Activated T-helper 1 cell treated with anti-CD3 and anti-CD28 coated beads, Interleukin-12 subunit alpha, Interleukin-12 subunit beta, Interleukin-2, Interleukin-4 antibody, amounts not matched to agents 30 ng/mL and 10 ng/mL and 1 ng/mL, durations not matched to agents 14 hours and 24 hours and 36 hours (primary cell): ENCODE measurements around the gene HDAC10. TPM values are rescaled to one million over a fixed set of nuclear protein-coding genes. Genes with fewer than 3 reads are reported as not detected.

Source experiments
- DNase-seq: peaks from one replicate; pipeline ENCODE4 v3.0.0; 2021; ENCODE audit warnings: low spot score
- H3K27ac Mint-ChIP-seq: one replicate; pipeline ENCODE4 v1.8.0; 2021; ENCODE audit warnings: mild to moderate bottlenecking, mixed read lengths
- H3K27me3 Mint-ChIP-seq: one replicate; pipeline ENCODE4 v1.8.0; 2022; ENCODE audit warnings: mild to moderate bottlenecking, moderate library complexity, mixed read lengths; ENCODE audit not compliant: insufficient read depth
- H3K36me3 Mint-ChIP-seq: one replicate; pipeline ENCODE4 v1.8.0; 2021; ENCODE audit warnings: low read depth, mixed read lengths
- H3K4me1 Mint-ChIP-seq: one replicate; pipeline ENCODE4 v1.8.0; 2021; ENCODE audit warnings: low read depth, mixed read lengths
- H3K4me3 Mint-ChIP-seq: one replicate; pipeline ENCODE4 v1.8.0; 2021; ENCODE audit warnings: mild to moderate bottlenecking, moderate library complexity, mixed read lengths
- H3K9me3 Mint-ChIP-seq: one replicate; pipeline ENCODE4 v1.8.0; 2021; ENCODE audit warnings: mixed read lengths
- intact Hi-C: fragments of 100-400 bp; cut with micrococcal nuclease; formaldehyde crosslinking; loops from one replicate; pipeline ENCODE4 v1.15.1; 2024
- total RNA-seq: library from RNA; stranded (reverse); gene quantifications from 2 replicates; pipeline ENCODE4 v1.2.3, GENCODE V29; 2022

HDAC10 gene
- total RNA-seq, 1 donor from 2014 or later: 67.4 TPM

- no peak overlapping the region for H3K27ac Mint-ChIP-seq
- no peak for DNase-seq
- no peaks in the 10 kb centered on the region for H3K27me3 Mint-ChIP-seq
- peaks cover 5% of the 10 kb centered on the region for H3K36me3 Mint-ChIP-seq
- H3K4me3 Mint-ChIP-seq: no peak overlapping the region
- peaks cover 14% of the 10 kb centered on the region for H3K4me1 Mint-ChIP-seq
- no peaks in the 10 kb centered on the region for H3K9me3 Mint-ChIP-seq
- intact Hi-C loops: no loop called here
Measured at GRCh38 chr22:50197000-50197800, 53.9 kb downstream of the HDAC10 start.

DNA sequence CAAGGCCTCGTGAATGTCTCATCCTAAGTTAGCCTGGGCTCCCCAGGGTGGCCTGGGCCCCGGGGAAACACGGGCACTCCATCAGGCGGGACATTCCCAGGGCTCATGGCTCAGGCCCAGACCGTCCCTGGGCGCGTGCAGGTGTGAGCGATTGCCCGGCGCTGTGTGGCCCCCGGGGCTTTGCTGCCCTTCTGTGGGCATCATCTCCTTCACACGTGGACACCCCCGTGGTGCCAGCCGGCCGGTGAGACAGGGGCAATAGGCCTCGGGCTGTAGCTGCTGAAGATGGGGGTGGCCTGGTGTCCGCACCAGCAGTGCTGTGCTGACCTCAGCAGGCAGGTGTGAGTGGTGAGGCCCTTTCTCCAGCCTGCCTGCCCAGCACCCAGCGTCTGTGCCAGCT lies 54.8 kb downstream of the HDAC10 start:
- H3K9me3 Mint-ChIP-seq: no peaks in the 10 kb centered on the region
- no peak for DNase-seq
- intact Hi-C loops: no loop called here
- no peak overlapping the region for H3K4me3 Mint-ChIP-seq
- no peaks in the 10 kb centered on the region for H3K27me3 Mint-ChIP-seq
- H3K4me1 Mint-ChIP-seq: peaks cover 19% of the 10 kb centered on the region
- no peak overlapping the region for H3K27ac Mint-ChIP-seq
- H3K36me3 Mint-ChIP-seq: peaks cover 9% of the 10 kb centered on the region

Other genes starting within 250 kb of the HDAC10 start
- 0.05 TPM in 1 of 2 replicates, not detected in the other for gene IL17REL, start 238.5 kb downstream of the HDAC10 start, total RNA-seq
- gene TTLL8, start 193.0 kb downstream of the HDAC10 start, total RNA-seq: not detected in 2 replicates
- not detected in 2 replicates for gene MLC1, start 165.8 kb downstream of the HDAC10 start, total RNA-seq
- gene MOV10L1, start 161.3 kb downstream of the HDAC10 start, total RNA-seq: not detected in 2 replicates
- gene PANX2, start 80.5 kb downstream of the HDAC10 start, total RNA-seq: 0.36 and 0.64 TPM in 2 replicates
- gene TRABD, start 65.4 kb downstream of the HDAC10 start, total RNA-seq: 94.1 and 96.8 TPM in 2 replicates
- gene SELENOO, start 50.3 kb downstream of the HDAC10 start, total RNA-seq: 23.7 and 25.9 TPM in 2 replicates
- 52.1 and 54.6 TPM in 2 replicates for gene TUBGCP6, start 6.2 kb downstream of the HDAC10 start, total RNA-seq
- 15.1 and 19.0 TPM in 2 replicates for gene MAPK12, start 10.4 kb upstream of the HDAC10 start, total RNA-seq
- gene MAPK11, start 19.1 kb upstream of the HDAC10 start, total RNA-seq: 24.6 and 28.9 TPM in 2 replicates
- gene PLXNB2, start 56.4 kb upstream of the HDAC10 start, total RNA-seq: 8.9 and 10.2 TPM in 2 replicates
- gene DENND6B, start 75.7 kb upstream of the HDAC10 start, total RNA-seq: 1.7 and 2.2 TPM in 2 replicates
- 46.0 and 48.5 TPM in 2 replicates for gene PPP6R2, start 92.1 kb upstream of the HDAC10 start, total RNA-seq
- 113 and 116 TPM in 2 replicates for gene SBF1, start 223.8 kb upstream of the HDAC10 start, total RNA-seq
- 4.2 and 4.9 TPM in 2 replicates for gene ADM2, start 230.3 kb upstream of the HDAC10 start, total RNA-seq
- gene MIOX, start 235.6 kb upstream of the HDAC10 start, total RNA-seq: 0.29 TPM in 1 of 2 replicates, not detected in the other